Spleen (tissue), 7 donors: ENCODE results near the gene CDH8.

Source experiments
- POLR2A ChIP-seq, 3 donors: fragments of 450-650 bp; IDR thresholded peaks; one replicate each; pipeline ENCODE4 v1.5.1; 2017; ENCODE audit warnings: antibody characterized with exemption in 3 of 3, mild to moderate bottlenecking in 1 of 3
- POLR2AphosphoS5 ChIP-seq, 3 donors: sonication (generic); formaldehyde crosslinking; IDR thresholded peaks; one replicate each; pipeline ENCODE4 v1.5.1; 2017; ENCODE audit warnings: antibody characterized with exemption in 3 of 3
- TF ChIP-seq, protein P1 (sequence below), 11 experiments: fragments of 200-600 bp in 7 of 11; fragments of 450-650 bp in 4 of 11; sonication (generic) in 4 of 11; IDR thresholded peaks in 8 of 11; conservative IDR thresholded peaks in 3 of 11; 1 replicate in 7 of 11; 2 replicates in 4 of 11; pipeline versions ENCODE4 v1.4.0 to v1.8.0; 2016 to 2021; ENCODE audit warnings: antibody characterized with exemption in 11 of 11, inconsistent platforms in 4 of 11, mild to moderate bottlenecking in 1 of 11
- donor health status: DM: no; HTN: no; CAD: no; lungs with moderate emphysema.
- donor health status: DM: no; HTN: no; CAD: no.
- donor health status: DM: no; HTN: no; CAD: no.

- no peak for TF ChIP-seq POLR2A (IDR thresholded peaks at IDR 0.05)
- TF ChIP-seq, protein P1, sequence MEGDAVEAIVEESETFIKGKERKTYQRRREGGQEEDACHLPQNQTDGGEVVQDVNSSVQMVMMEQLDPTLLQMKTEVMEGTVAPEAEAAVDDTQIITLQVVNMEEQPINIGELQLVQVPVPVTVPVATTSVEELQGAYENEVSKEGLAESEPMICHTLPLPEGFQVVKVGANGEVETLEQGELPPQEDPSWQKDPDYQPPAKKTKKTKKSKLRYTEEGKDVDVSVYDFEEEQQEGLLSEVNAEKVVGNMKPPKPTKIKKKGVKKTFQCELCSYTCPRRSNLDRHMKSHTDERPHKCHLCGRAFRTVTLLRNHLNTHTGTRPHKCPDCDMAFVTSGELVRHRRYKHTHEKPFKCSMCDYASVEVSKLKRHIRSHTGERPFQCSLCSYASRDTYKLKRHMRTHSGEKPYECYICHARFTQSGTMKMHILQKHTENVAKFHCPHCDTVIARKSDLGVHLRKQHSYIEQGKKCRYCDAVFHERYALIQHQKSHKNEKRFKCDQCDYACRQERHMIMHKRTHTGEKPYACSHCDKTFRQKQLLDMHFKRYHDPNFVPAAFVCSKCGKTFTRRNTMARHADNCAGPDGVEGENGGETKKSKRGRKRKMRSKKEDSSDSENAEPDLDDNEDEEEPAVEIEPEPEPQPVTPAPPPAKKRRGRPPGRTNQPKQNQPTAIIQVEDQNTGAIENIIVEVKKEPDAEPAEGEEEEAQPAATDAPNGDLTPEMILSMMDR (IDR thresholded peaks at IDR 0.05 in 8 of 11, conservative IDR thresholded peaks at IDR 0.05 in 3 of 11) = no peak
- no peak for TF ChIP-seq POLR2AphosphoS5 (IDR thresholded peaks at IDR 0.05)
Observed at GRCh38 chr16:61677776-61678175, 358.5 kb downstream of the CDH8 start.
